Mesangial cell (primary cell): Measurements from ENCODE around the gene HINT2. TPM values are rescaled to one million over a fixed set of nuclear protein-coding genes. Genes with fewer than 3 reads are reported as not detected.

Experiments
- total RNA-seq: library from RNA; depleted of rRNA; stranded (reverse); fragments of >200 nt; gene quantifications from 2 replicates; pipeline ENCODE4 v1.2.3, GENCODE V29; 2015

Gene HINT2
- total RNA-seq = 34.7 and 42.7 TPM in 2 replicates

GRCh38 chr9:35814841-35815543 is at the start of gene HINT2:
HINT2 (minus strand) TSS chr9:35815042; CDS start chr9:35814979, 63 bp downstream.

GRCh38 chr9:35829084-35829763 is 14.4 kb upstream of the HINT2 start, which contains the start of gene TMEM8B:
TMEM8B (plus strand) TSS chr9:35829228; CDS start chr9:35829448, 220 bp downstream.

GRCh38 chr9:35828716-35829083 is 13.9 kb upstream of the HINT2 start, which contains the start of gene FAM221B:
FAM221B (minus strand) TSS chr9:35828732; CDS start chr9:35826161, 2,571 bp downstream.

GRCh38 chr9:35812025-35812602 is 2.7 kb downstream of the HINT2 start, which contains the start of gene SPAG8:
SPAG8 (minus strand) TSS chr9:35812262; CDS start chr9:35812147, 115 bp downstream.

GRCh38 chr9:35791297-35791921 is 23.4 kb downstream of the HINT2 start, which contains the start of gene NPR2:
NPR2 (plus strand) TSS chr9:35791591; CDS start chr9:35792409, 818 bp downstream.

Other genes with a start within 250 kb of the HINT2 start
- gene TESK1, start 209.8 kb downstream of the HINT2 start, total RNA-seq = 20.7 and 29.7 TPM in 2 replicates
- gene CD72, start 196.6 kb downstream of the HINT2 start, total RNA-seq = 0.49 and 3.3 TPM in 2 replicates
- not detected in 2 replicates for gene SIT1, start 164.1 kb downstream of the HINT2 start, total RNA-seq
- 148,788 and 178,042 TPM in 2 replicates for gene RMRP, start 157.0 kb downstream of the HINT2 start, total RNA-seq
- 16.0 and 21.6 TPM in 2 replicates for gene CCDC107, start 156.8 kb downstream of the HINT2 start, total RNA-seq
- gene ARHGEF39, start 149.8 kb downstream of the HINT2 start, total RNA-seq = 0.89 and 11.1 TPM in 2 replicates
- gene CA9, start 141.1 kb downstream of the HINT2 start, total RNA-seq = 0.13 and 0.16 TPM in 2 replicates
- 217 and 297 TPM in 2 replicates for gene TPM2, start 125.1 kb downstream of the HINT2 start, total RNA-seq
- 299 and 312 TPM in 2 replicates for gene TLN1, start 82.8 kb downstream of the HINT2 start, total RNA-seq
- gene CREB3, start 82.4 kb downstream of the HINT2 start, total RNA-seq = 47.8 and 62.1 TPM in 2 replicates
- 27.1 and 38.3 TPM in 2 replicates for gene GBA2, start 65.8 kb downstream of the HINT2 start, total RNA-seq
- gene RGP1, start 65.8 kb downstream of the HINT2 start, total RNA-seq = 15.2 and 19.1 TPM in 2 replicates
- not detected in 2 replicates for gene MSMP, start 60.8 kb downstream of the HINT2 start, total RNA-seq
- gene NPR2, start 23.5 kb downstream of the HINT2 start, total RNA-seq = 19.2 and 31.2 TPM in 2 replicates
- 0.33 and 1.3 TPM in 2 replicates for gene SPAG8, start 2.8 kb downstream of the HINT2 start, total RNA-seq
- not detected in 2 replicates for gene FAM221B, start 13.7 kb upstream of the HINT2 start, total RNA-seq
- gene TMEM8B, start 14.2 kb upstream of the HINT2 start, total RNA-seq = 2.6 and 17.6 TPM in 2 replicates
- not detected in 2 replicates for gene OR13J1, start 55.4 kb upstream of the HINT2 start, total RNA-seq
- gene HRCT1, start 91.2 kb upstream of the HINT2 start, total RNA-seq = 1.5 and 3.3 TPM in 2 replicates
- gene SPAAR, start 94.4 kb upstream of the HINT2 start, total RNA-seq = 0.16 TPM in 1 of 2 replicates, not detected in the other
- gene OR2S2, start 143.1 kb upstream of the HINT2 start, total RNA-seq = not detected in 2 replicates
- 7.7 and 8.8 TPM in 2 replicates for gene RECK, start 221.9 kb upstream of the HINT2 start, total RNA-seq